ENCODE data around the gene PHACTR1.

DNA sequence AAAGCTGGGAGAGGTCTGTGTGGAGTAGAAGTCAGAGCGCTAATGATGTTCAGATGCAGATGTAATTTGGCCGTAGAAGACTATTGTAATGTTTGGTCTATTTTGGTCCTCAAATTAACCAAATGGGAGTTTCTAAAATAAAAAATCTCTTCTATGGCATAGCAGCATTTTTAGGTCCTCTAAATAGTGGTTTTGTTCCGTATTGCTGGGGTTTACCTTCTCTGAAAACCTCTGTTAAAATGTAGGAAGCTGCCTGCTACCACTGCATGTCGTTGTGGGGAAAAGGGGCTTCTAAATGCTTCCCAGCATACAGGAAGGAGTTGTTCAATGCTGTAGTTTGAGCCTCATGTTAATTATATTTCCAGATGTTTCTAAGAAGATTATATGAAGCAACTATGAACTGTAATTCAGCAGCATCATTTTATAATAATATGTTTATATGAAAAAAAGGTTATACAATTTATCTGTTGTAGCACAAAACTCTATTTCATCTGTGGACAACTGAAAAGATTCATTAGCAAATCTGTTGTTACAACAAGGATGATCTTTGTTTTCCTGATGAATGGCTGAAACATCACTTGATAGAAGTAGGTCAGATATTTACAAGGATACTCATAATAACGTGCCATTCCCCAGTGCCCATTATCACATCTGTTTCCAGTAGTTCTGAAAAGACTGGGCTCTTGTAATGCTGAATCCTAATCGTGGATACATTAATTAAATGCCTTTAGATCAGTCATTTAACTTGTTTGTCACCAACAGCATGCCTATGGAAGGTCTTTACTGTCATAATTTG is 355.2 kb downstream of the PHACTR1 start:
- TF ChIP-seq, protein P1, sequence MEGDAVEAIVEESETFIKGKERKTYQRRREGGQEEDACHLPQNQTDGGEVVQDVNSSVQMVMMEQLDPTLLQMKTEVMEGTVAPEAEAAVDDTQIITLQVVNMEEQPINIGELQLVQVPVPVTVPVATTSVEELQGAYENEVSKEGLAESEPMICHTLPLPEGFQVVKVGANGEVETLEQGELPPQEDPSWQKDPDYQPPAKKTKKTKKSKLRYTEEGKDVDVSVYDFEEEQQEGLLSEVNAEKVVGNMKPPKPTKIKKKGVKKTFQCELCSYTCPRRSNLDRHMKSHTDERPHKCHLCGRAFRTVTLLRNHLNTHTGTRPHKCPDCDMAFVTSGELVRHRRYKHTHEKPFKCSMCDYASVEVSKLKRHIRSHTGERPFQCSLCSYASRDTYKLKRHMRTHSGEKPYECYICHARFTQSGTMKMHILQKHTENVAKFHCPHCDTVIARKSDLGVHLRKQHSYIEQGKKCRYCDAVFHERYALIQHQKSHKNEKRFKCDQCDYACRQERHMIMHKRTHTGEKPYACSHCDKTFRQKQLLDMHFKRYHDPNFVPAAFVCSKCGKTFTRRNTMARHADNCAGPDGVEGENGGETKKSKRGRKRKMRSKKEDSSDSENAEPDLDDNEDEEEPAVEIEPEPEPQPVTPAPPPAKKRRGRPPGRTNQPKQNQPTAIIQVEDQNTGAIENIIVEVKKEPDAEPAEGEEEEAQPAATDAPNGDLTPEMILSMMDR (IDR thresholded peaks at IDR 0.05; ENCODE audit: insufficient read depth, low read depth, low read length) = no peak
- TF ChIP-seq EZH2 (IDR thresholded peaks at IDR 0.05; ENCODE audit: insufficient read depth, low read length) = no peak

Data from astrocyte (in vitro differentiated cells and primary cell).